Medulla oblongata (tissue), 1 donor: ENCODE measurements around the gene ATP2B2.
A peak's percentile ranks its signal among the peaks of the same experiment; 100 is the strongest.
"Not testable (repeated sequence)": the region's sequence is repeated elsewhere in the genome, so short reads cannot be mapped to it uniquely, and the experiment has no call there.

ENCODE experiments used
- DNase-seq: peaks from one replicate; pipeline ENCODE4 v3.0.0-alpha.2; 2015; ENCODE audit errors: extremely low spot score

ATP2B2 gene

GRCh38 chr3:10383850-10384248, 121.5 kb downstream of the ATP2B2 start:
- no peak for DNase-seq

- DNase-seq: no peak
Observed at GRCh38 chr3:10382892-10383849, 122.2 kb downstream of the ATP2B2 start.

GRCh38 chr3:10382445-10382844, 122.9 kb downstream of the ATP2B2 start:
- not testable (repeated sequence) for DNase-seq

DNA sequence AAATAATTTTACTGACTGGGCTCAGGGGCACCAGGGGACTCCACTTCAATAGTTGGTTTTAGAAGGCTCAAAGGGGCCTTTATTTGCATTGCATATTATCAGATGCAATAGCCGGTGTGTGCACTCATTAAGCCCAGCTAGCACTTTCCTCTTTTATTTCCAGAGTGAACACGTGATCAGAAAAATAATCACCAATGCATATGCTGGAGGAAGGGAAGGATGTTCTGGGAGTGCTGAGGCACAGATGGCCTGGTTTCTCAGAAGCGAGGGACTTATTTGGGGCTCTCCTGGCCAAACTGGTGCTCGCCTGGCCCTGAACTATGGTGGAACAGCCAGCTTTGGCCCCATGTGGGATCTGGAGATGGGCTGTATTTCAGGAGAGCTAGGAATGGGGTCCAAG, 124.0 kb downstream of the ATP2B2 start:
- DNase-seq: no peak

- DNase-seq: no peak
Observed at GRCh38 chr3:10380906-10381305, 124.5 kb downstream of the ATP2B2 start.

DNA sequence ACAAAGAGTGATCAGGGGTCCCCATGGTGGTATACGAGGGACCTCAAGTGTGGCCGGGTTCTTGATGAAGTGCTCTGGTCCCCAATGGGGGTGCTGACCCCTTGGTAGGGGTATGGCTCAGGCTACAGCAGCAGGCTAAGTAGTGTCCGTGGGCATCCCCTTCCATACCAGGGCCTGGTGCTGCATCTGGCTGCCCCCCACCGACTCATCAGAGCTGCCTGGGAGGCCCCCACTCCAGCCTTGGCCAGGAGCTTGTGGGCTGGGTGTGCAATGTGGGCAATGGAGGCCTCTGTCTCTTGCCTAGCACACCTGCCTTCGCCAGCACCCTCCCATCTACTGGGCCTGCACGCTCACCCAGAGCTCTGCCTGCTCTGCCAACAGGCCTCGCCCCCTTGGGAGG, 125.4 kb downstream of the ATP2B2 start:
- no peak for DNase-seq

DNA sequence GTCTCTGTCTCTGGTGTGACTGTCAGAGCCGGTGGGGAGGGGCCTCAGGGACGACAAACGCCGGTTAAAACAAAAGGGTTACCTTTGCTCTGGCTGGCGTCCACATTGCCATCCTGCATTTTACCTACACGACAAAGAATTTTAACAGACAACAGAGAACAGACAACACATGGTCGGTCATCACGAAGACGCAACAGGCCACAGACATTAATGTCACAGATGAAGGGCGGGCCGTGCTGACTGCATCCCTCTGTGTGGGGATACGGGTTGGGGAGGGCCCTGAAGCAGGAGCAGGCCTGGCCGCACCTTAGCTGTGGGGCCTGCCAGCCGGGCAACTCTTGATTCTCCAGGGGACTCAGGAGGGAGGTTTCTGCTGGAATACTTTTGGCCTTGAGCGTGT, 126.2 kb downstream of the ATP2B2 start:
- no peak for DNase-seq

- no peak for DNase-seq
Observed at GRCh38 chr3:10378742-10379141, 126.6 kb downstream of the ATP2B2 start.

GRCh38 chr3:10378246-10378645, 127.1 kb downstream of the ATP2B2 start:
- no peak for DNase-seq

GRCh38 chr3:10377148-10377725, 128.1 kb downstream of the ATP2B2 start:
- no peak for DNase-seq

DNA sequence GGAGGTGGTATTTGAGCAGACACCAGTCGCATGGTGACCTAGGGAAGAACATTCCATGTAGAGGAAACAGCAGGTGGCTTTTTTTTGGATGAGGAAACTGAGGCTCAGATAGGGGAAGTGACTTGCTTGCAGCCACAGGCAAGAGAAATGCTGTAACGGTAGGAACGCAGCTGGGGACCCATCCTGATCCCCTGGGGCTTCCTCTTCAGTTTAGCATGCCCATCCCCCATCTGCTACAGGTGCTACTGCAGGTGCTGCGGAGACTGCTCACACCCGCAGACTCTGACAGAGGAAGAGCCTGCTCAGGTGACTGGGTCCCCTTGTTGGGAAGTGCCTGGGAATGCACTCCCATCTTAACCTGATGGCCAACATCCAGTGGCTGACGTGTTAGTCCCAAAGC, 129.0 kb downstream of the ATP2B2 start:
- no peak for DNase-seq

DNA sequence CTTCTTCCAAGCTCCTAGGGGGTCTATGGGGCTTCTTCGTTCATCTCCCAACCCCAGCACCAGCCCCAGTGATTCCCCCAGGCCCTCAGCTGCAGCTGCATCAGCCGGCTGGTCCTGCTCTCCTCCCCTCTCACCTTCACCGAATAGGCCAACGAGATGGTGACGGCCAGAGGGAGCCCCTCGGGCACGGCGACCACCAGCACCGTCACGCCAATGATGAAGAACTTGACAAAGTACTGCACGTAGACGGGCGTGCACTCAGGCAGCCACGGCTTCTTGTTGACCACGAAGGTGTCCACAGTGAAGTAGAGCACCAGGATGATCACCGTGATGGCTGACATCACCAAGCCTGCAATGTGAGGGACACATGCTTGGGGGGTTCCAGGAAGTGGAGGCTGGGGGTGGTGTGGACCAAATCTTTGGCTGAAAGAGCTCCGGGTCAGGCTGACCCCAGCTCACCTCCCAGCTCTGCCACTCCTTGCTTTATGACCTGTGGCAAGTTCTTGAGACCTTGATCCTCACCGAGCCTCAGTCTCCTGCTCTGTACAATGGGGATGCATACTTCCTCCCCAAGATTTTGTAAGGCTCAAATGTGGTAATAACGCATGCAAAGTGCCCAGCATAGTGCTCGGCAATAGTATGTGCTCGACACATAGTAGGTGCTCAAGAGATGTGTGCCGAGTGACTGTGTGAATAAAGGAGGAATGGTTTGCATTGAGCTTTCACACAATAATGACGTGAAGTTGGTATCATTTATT, 129.9 kb downstream of the ATP2B2 start:
- DNase-seq: no peak

DNA sequence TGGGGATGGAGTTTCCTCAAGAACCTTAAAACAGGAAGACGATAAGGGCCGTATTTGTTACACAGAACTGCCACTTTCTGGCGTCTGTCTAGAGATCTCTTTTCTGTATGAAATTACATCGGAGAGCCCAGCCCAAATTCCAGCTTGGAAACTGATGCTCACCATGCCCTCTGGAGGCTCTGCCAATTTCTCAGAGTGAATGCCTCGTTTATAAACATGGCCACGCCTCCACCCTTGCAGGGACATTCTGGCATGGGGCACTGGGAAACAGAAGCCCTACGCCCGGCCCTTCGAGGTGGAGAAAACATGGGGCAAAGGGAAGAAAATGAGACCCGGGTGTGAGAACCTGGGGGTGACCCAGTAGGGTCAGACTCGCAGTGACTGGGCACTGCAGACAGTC, 131.1 kb downstream of the ATP2B2 start:
- peak; percentile 62 for DNase-seq

DNA sequence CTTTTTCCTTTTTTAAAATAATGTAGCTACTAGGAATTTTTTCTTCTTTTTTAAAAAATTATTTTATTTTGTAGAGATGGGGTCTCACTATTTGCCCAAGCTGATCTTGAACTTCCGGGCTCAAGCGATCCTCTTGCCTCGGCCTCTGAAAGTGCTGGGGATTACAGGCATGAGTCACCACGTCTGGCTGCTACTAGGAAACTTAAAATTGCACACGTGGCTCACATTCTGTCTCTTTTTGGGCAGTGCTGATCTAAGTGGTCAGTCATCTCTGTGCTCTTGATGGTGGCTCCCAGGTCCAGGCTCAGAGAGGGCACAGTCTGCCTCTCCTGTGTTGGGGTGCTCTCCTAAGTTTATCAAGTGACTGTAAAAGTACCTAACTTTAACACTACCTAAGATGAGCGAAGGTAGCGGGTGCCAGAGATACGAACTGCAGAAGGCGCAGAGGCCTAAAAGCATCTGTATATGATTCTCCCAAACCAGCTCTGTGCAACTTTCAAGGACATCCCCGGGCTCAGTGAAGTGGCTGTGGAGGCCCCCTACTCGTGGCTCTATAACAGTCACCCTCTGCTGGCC, 131.6 kb downstream of the ATP2B2 start:
- DNase-seq: no peak

GRCh38 chr3:10371789-10372188, 133.6 kb downstream of the ATP2B2 start:
- DNase-seq: no peak

GRCh38 chr3:10371167-10371566, 134.2 kb downstream of the ATP2B2 start:
- DNase-seq: no peak

DNA sequence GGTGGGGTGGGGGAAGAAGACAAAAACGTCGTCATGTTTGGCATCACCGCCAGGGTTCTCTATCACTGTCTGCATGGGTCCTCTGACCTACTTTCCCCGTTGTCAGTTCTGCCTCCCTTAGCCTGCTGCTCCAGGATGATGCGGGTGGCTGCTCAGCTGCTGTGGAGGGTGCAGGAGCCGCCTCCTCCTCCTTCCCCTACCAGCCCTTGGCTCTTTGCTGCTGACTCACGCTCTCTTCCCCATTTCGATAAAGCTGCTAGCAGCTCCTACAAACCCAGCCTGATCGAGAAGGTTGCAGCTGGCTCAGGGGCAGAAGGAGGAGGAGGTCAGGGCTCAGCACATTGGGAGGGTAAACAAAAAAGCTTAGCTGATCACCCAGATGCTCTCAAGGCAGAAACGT, 135.0 kb downstream of the ATP2B2 start:
- DNase-seq: no peak

- no peak for DNase-seq
Observed at GRCh38 chr3:10368512-10368911, 136.9 kb downstream of the ATP2B2 start.

DNA sequence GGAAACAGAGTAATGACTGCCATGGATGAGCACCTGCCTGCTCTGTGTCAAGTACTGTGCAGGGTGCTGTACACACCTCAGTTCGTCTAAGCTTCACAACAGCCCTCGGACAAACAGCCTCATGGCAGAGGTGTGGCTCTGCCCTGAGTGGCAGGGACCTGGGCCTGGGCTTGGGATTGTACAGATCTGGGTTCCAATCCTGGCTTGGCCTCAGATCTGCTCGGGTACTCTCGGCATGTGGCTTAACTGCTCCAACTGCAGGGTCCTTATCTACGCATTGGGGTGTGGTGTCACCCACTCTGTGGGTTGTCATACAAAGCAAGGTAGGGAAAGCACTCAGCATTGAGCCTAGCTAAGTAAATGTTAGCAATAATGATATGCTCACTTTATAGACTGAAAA, 137.9 kb downstream of the ATP2B2 start:
- DNase-seq: no peak

GRCh38 chr3:10366651-10367101, 138.7 kb downstream of the ATP2B2 start:
- peak; percentile 5 for DNase-seq

DNA sequence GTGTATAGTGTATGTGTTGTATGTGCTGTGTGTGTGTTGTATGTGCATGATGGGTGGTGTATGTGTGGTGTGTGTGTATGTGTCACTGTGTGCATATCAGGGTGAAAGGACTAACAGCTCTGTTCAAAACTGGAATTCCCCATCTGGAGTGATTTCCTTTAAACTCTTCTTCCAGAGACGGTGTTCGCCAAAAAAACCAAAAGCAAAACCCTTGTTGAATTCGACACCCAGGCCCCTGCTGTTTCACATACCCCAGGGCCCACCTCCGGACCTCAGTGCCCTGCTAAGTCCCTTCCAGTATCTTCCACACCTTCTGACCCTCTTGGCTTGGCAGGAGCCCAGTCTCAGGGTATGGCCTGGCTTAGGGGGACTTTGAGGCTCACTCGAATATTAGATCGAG, 139.6 kb downstream of the ATP2B2 start:
- DNase-seq: no peak

DNA sequence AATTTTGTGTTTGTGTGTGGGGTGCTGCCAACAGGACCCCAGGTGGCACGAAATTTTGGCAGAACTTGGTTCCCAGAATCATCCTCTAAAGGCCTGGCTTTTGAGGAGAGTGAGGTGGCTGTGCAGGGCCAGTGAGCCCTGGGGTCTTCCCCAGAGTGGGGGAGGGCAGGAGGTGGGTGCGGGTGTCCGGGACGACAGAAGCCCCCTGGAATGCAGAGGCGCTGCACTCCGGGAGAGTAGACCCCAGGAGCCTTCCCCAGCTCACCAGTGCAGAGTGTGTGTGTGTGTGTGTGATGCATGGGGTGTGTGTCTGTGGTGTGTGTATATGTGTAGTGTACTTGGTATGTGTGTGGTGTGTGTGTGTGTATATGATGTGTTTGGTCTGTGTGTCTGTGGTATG, 140.1 kb downstream of the ATP2B2 start:
- DNase-seq: no peak
